AML-193 (cell line): ENCODE data around the gene MAP1LC3B.
"Not testable (repeated sequence)": the region's sequence is repeated elsewhere in the genome, so short reads cannot be mapped to it uniquely, and the experiment has no call there.

Experiments used
- DNase-seq, 2 experiments: peaks; one replicate each; lab custom pipeline; 2025; lab: John Stamatoyannopoulos, UW

Gene MAP1LC3B

DNA sequence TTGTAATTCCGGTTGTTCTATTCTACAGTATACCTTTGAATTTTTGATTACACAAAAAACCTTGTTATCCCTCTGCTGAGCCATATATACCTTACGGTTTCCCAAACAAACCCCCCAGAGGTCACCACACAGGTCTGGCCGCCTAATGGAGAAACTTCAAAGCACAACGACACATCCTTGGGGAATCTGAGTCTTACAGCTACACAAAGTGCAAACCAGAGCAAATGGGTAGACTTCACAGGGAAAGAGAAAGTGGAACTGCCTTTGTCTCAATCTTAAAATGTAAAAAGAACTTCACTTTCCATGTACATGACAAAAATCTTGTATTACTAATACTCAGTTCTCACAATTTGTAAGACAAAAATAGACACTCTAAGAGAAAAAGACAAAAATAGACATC lies 11.3 kb upstream of the MAP1LC3B start:
- DNase-seq: no peak

DNA sequence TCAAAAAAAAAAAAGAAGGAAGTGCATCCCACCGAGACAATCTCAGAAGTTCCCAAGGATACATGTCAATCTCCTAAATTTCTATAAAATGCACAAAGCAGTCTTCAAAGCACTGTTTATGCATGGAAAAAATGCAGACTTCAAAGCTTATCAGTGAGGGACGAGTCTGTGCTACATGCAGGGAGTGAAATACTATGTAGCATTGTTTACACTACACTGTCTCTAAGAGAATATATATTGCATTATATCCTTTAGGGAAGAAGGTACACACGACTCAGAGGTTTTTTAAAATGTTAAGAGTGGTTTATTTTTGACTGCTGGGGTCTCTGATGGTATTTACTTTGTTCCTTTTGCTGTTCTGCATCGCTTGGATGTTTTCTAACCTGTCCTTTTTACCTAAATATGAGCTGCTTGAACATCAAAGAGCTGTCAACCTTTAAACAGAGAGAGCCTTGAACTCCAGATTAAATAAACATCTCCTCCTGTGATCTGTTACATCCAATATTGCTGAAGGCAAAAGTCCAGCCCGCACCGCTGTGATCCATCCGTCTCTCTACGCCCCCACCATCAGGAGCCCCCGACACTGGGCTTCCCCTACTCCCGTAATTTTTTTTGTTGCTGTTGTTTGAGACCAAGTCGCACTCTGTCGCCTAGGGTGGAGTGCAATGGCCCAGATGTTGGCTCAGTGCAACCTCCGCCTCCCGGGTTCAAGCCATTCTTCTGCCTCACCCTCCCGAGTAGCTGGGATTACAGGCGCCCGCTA lies 9.9 kb upstream of the MAP1LC3B start:
- DNase-seq: peak in 1 of 2 experiments; percentile 26

DNA sequence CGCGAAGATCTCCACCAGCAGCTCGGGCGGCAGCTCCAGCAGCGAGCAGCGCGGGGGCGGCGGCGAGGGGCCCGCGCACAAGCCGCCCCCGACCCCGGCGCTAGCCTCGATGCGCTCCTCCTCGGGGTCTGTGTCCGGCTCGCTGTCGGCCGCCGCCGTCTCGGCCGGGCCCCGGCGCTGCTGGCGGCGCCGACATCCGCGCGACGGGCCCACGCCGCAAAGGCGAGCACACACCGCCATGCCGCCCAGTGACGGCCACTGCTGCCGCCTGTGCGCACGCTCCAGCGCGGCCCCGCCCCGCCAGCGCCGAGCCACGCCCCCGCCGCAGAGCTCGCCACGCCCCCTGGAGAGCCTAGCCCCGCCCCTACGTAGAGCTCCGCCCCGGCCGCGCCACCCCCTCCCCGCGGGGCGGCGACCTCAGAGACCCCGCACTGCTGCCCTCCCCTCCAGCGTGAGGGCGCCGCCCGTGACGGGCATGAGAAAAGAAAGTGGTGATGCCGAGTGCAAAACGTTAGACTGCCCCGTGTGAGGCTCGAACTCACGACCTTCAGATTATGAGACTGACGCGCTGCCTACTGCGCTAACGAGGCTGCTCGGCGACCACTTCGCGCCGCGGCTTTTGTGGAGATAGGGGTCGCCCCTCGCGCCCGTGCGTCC lies 8.5 kb upstream of the MAP1LC3B start, which contains the start of gene FBXO31:
TSS of gene FBXO31 (minus strand) at position 272 of the 657 bp plus-strand sequence. CDS start at position 240, 32 bp downstream.
- peak; percentile 72 for DNase-seq

DNA sequence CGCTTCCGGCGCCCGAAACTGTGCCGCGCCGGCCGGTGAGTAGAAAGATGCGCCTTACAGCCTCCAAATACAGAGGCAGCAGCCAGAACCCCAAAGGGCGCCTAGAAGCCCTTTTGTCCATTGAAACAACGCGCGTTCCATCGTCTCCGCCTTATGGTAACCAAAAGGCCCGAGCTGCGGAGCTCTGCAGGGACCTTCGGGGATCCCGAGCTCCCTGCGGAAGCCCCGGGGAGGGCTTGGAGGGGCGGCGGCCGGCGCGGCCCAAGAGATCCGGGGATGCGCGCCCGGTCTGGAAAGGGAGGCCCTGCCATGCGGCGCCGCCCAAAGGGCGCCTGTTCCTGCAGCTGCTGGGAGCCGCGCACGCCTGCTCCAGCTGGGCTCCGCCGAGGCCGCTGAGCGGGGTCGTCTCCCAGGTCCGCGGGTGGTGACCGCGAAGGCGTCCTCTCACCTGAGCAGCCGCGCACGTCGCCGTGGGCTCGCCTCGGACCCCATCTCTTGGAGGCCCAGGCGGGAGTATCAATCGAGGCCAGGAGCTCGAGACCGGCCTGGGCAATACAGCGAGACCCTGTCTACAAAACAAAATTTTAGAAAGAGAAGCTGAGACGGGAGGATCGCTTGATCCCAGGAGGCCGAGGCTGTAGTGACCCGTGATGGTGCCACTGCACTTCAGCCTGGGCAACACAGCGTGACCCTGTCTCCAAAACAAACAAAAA lies 7.8 kb upstream of the MAP1LC3B start:
- DNase-seq: peak; percentile 52 to 59

DNA sequence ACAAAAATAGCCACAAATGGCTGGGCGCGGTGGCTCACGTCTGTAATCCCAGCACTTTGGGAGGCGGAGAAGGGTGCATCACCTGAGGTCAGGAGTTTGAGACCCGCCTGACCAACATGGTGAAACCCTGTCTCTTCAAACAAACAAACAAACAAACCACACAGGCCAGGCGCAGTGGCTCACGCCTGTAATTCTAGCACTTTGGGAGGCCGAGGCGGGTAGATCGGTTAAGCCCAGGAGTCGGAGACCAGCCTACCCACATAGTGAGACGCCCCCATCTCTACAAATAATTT lies 7.3 kb upstream of the MAP1LC3B start:
- not testable (repeated sequence) for DNase-seq

DNA sequence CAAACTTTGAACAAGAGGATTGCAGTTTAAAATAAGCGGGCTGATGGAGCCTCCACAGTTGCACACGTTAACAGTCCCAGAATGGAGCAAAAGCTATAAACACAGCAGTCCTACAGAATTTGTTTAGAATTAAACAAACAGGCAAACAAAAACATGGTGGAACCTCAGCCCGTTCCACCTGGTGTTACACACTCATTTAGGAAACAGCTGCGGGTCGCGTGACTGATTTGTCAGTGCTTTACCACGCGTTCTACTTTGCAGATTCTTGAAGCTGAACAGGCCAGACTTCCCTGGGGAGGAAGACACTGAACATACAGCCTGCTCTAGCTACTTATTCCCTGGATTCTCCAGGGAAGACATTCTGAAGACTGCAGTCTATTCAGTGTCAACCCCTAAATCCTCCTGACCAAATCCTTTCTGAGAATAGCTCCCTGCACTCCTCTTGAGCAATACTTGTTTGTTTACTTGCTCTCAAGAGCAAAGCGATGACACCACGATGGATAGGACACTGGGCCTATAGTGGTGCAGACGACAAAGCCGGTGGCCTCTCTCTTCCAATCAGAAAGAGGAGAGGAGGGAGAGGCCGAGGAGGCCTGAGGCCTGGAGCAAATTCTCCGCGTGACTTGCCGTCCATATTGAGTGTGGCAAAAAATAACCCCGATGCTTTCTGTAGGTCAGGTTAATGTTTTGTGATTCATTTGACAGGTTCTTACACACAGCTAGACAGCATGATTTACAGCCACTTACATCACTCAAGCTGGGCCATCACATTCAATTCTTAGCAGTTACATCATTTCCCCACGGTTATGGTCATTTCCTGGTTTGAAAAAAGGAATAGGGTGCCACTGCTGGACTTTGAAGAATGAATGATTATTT lies 4.0 kb upstream of the MAP1LC3B start:
- DNase-seq: peak; percentile 95 to 97

DNA sequence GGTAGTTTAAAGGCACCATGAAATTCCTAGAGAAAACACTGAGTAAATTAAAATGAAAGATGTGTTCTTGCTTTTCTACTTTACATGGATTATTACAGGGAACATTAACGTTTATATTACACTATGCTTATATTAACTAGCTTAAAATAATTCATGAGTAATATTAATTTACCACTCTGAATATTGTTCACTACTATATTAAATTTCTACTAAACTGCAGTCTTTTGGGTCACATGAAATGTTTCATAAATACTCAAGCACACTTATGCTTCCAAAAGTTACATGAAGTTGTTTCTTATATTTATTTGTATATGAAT lies 3.4 kb upstream of the MAP1LC3B start:
- DNase-seq: no peak

DNA sequence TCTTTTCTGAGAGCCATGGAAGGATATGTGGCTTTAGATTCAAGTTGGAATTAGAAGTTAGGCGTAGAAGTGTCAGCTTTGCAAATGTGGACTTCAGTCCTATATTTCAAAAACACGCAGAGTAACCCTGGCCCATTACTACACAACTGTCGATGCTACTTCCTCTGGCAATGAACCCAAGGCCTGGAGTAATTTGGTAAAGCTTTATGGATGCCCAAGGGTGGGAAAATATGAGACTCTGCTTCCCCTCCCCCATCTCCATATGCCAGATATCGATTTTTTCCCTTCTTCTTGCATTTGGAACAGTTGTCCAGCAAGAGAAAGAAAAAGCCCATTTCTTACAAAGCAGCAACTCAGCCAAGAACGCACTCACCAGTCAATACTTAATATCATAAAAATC lies 2.9 kb upstream of the MAP1LC3B start:
- DNase-seq: no peak

DNA sequence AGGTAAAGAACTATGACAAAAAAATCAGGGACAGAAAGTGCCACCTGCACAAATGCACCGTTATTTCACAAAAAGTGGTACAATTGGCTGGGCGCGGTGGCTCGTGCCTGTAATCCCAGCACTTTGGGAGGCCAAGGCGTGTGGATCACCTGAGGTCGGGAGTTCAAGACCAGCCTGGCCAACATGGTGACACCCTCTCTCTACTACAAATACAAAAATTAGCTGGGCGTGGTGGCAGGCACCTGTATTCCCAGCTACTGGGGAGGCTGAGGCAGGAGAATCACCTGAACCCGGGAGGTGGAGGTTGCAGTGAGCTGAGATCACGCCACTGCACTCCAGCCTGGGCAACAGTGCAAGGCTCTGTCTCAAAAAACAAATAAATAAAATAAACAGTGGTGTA lies 2.2 kb upstream of the MAP1LC3B start:
- not testable (repeated sequence) for DNase-seq

DNA sequence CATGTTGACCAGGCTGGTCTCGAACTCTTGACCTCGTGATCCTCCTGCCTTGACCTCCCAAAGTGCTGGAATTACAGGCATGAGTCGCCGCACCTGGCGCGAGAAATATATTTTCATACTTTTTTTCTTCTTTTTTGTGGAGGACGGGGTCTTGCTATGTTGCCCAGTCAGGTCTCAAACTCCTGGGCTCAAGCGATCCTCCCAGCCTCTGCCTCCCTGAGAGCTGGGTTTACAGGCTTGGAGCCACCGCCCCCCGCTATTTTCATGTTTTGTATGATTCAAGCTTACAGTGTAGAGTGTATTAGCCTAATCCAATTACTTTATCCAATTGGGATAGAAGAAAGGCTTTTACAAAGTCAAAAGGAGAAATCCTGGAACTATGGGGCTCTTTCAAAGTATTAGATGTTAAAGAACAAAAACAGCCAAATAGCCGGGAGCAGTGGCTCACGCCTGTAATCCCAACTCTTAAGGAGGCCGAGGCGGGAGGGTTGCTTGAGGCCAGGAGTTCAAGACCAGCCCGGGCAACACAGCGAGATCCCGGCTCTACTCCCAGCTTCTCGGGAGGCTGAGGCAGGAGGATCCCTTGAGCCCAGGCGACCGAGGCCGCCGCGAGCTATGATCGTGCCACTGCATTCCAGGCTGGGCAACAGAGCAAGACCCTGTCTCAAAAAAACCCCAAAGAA lies 1.4 kb upstream of the MAP1LC3B start:
- no peak for DNase-seq

DNA sequence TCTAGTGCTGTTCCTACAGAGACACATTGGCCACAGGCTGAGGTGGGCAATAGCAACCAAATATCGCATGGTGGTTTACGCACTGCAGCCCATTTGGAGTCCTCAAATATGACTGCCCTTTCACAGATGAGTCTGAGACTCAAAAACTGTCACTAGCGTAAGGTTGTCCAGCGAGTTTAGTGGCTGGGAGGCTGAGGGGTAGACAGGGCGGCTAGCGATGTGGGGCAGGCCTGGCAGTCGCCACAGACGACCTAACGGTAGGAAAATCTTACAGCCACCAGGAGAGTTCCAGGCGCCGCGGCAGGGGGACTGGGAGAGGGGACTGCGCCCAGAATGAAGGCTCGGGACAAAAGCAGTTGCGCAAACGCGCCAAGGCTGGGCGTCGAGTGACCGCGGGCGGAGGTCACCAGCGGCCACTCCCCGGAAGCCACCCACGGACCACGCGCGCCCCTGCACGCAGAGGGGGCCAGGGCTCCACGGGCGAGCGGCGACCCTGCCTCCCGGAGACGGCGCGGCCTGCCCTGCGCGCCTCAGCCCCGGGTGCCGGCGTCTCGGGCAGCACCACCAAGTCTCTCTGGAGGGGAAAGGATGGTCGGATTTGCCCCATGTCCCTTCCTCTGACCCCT lies 699 bp upstream of the MAP1LC3B start:
- peak; percentile 15 to 42 for DNase-seq

DNA sequence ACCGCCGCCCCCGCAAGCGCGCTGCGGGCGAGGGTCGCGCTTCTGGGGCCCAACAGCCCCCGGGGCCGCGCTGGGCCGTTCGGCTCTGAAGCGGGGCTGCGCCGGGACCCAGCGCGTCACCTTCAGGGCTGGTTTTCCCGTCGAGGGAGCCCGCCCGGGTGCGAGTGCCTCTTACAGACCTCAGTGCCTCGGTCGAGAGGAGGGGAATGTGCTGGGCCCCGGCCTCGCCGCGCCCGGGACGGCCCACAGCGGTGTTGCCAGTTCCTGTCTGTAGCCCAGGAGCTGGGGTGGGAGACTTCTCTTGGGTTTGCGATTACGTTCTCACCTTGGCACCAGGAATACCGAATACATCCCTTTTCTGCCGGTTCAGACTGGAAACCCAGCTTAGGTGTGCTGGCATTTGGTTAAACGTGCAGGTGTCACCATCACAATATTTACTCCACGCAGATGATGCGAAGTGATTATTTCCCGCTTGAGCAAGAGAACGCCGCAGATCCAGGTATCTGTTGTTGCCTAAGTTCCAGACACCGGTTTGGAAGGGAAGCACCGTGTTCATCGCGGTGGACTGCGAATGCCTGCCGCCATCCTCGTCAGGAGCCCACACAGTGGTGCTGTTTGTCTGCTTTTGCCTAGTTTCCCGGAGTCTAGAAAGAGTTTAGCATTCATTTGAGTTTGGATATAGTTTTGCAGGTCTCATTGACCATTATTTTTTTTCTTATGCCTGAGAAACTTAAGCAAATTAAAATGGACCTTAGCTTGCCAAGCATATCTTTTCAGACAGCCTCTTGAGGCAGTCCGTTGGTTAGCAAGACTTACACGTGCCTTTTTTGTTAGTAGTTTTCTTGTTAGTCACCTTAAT lies 914 bp downstream of the MAP1LC3B start:
- peak; percentile 6 to 39 for DNase-seq

DNA sequence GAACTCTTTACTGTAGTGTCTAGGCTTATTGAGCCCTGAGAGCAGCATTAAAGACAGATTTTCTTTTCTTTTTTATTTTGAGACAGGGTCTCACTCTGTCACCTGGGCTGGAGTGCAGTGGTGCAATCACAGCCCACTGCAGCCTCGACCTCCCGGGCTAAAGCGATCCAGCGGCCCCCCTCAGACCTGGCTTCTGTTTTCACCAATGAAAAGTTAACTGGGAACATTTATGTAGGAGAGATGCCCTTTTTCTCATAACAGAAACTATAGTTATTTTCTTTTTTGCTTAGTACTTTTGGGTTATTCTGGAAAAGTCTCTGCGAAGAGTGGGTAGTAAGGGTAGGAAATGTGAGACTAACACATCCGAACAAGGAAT lies 1.5 kb downstream of the MAP1LC3B start:
- DNase-seq: no peak

DNA sequence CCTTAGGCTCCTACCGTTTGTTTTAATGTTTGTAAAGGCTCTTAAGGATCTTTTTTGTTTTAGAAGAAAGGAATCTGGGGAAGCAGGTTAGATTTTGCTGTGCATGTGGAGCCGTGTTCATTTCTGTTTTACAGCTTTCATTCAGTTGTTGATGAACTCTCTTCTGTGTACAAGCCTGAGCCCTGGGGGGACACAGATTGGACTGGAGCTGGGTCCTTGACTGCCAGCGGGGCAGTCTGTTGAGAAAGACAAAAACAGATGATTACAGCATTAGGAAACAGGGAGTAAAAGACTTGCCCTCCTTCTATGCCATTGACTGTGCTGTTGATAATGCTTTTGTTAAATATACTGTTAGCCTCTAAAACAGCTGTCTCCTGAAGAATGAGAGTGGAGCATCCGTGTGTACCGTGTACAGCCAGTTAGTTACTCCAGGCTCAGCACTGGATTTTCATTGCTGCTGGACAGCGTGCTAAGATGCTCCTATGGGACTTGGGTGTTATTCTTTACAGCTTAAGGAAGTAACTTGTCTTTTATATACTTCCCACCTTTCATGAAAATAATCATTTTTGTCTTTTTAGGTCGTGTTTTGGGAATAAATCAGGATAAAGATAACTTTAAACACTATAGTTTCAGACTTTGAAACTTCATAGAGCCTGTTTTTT lies 3.2 kb downstream of the MAP1LC3B start:
- DNase-seq: no peak

DNA sequence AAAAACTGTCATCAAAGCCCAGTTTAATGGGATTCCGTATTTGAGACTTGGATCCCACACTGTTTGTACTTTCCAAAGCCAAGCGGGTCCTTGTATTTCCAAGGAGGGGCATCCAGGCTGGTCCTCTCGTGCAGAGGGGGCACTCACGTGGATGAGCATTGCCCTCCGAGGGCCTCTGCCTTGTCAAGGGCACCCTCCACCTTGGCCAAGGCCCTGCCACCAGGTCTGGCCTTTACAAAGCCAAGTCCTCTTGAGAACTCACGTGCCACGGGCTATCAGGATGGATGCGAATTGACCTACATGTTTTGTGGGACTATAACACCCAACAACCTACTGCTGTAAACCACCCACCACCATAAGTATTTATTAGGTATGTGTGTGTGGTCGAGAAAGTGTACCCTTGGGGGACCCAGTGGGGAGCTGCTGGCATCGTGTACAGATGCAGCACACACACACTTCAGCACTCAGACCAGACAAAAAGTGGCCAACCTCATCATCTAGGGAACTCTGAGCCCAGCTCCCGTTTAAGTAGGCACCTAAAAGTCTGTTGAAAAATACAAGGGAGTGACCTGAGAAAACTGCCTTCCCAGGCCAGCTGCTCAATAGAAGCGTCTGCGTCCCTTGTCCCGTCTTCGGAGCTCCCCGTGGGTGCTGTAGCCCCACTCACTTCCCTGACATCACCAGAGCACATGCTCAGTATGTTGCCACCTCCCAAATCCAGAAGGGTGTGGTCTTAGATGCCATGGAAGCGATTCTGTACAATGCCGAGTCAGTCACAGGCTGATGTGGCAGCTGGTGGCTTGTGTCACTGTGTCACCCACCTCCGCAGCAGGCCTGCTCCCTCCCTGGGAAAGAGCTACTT lies 12.9 kb downstream of the MAP1LC3B start:
- DNase-seq: no peak

DNA sequence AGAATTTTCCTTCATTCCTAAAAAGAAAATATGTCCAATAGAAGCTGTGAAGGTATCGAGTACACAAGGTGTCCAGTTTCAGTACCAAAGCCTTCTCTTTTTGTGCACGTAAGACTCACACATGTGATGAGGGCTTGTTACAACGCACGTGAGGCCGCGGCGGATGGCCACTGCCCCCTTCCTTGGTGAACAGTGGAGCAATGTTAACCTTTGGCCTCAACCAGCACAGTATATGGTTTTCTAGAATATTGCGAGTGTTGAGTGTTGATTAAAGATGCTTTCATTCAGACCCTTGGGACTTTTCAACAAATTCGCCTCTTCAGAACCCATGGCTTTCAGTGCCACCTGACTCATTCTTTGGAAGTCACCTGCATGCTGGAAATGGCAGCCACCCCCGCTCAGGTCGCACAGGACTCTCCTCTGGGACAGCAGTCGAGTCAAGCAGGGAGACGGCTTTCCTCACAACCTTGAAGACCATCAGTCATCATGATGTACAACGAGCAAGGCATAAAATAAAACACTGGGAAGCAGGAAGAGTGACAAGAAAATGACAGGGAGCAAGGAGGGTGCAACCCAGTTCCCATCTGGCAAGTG lies 14.5 kb downstream of the MAP1LC3B start:
- no peak for DNase-seq

DNA sequence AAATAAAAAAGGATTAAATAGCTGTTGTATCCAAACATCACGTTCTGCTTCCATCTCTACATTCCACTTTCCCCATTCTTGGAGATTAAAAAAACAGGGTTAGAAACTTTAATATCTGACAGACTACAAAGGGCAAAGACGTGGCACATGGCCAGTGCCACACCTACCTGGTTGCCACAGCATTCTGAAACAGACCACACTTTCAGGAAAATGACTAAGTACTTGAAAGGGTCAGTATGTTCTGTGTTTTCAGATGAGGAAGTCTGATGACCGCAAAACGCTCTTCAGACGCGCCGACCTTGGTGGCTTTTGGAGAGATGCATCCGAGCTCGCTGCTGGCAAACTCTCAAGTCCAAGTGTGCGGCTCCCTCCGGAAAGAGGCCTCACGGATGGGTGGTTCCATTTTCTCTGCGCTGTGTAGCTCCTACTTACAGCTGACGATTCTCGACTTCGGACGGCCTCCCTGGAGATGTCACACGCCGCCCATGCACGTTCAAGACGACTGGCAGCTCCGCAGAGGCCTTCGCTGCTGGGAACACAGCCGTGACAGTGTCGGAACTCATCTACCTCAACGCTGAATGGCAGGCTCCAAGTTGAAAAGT lies 15.5 kb downstream of the MAP1LC3B start:
- DNase-seq: peak; percentile 85 to 90

DNA sequence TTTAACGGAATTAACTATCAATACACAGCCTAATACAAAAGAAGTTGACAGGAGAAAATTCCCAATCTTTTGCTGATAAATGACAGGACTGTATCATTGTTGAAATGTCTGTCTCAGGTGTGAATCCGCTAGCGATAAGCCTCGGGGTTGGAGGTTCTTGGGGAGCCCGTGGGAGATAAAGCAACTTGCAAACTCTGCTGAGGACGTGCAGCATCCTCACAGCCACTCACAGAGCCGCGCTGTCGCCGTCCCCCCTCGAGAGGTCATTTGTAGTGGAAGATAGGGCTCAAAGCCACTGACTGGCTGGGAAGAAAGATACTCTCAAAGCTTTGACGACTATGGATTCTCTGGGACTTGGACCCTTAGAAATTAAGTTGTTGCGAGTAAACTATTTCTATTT lies 17.0 kb downstream of the MAP1LC3B start:
- no peak for DNase-seq
